ENCODE measurements around the gene EMX2.

- no peak for TF ChIP-seq CTCF (IDR thresholded peaks at IDR 0.05; ENCODE audit: extremely low read depth in 1 of 2, insufficient read depth in 1 of 2, low read depth in 1 of 2, low read length in 2 of 2)
- TF ChIP-seq MYC (IDR thresholded peaks at IDR 0.05; ENCODE audit: low read depth, low read length), result no peak
- no peak for TF ChIP-seq EZH2 (IDR thresholded peaks at IDR 0.05; ENCODE audit: borderline replicate concordance, low read depth, low read length, severe bottlenecking)
- no peak for TF ChIP-seq POLR2AphosphoS5 (IDR thresholded peaks at IDR 0.05; ENCODE audit: insufficient read depth, low read depth, low read length)
- TF ChIP-seq POLR2A (IDR thresholded peaks at IDR 0.05; ENCODE audit: low read depth, low read length), result no peak
- TF ChIP-seq MAX (IDR thresholded peaks at IDR 0.05; ENCODE audit: insufficient read depth, insufficient read length), result no peak
- no peak for TF ChIP-seq FOS (IDR thresholded peaks at IDR 0.05; ENCODE audit: borderline replicate concordance, insufficient read depth, low read length)
These were observed 33.0 kb upstream of the EMX2 start for GRCh38 chr10:117509573-117509972.
